ENCODE results near the gene UQCR11.
A peak's percentile ranks its signal among the peaks of the same experiment; 100 is the strongest.
"Not testable (repeated sequence)": the region's sequence is repeated elsewhere in the genome, so short reads cannot be mapped to it uniquely, and the experiment has no call there.

The UQCR11 gene

DNA sequence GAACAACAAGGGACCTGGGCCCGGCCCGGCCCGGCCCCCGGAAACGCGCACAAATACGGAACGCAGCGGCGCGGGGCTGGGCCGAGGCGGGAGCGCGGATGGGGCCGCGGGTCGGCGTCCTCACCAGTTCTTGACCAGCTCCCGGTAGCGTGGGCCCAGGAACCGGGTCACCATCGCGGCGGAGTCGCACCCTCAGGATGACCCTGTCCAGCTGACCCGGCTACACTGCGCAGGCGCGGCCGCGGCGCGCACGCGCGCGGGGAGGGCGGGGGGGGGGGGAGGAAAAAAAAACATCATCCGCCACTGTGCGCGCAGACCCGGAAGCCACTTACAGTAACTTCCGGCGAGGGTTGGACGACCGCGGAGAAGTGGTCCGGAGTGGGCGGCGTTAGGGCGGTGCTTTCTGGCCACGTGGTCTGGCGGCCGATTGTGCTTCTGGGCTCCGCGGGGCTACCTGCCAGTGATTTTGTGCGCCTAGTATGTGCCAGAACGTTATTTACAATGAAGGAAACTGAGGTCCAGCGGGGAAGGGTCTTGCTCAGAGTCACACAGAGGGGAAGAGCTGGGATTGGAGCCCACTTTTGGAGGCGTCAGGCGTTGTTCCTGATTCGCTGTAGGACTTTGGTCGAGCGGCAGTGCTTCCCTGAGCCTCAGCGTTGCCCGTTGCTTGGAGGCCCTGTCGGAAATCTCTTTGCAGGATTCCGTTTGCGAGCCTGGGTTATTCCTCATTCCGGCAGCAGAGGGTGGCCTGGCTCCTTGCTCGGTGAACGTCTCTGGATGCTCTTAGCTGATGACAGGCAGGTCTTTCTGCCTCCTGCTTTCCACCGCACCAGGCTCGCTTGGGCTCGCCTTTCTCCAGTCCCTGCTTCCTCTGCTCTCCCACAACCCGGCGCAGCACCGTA, at the start of gene UQCR11:
Gene UQCR11 (minus strand): TSS at position 227 of the 902 bp plus-strand sequence. CDS start 53 bp downstream, at position 174.
- peak; percentile 96 for DNase-seq

DNA sequence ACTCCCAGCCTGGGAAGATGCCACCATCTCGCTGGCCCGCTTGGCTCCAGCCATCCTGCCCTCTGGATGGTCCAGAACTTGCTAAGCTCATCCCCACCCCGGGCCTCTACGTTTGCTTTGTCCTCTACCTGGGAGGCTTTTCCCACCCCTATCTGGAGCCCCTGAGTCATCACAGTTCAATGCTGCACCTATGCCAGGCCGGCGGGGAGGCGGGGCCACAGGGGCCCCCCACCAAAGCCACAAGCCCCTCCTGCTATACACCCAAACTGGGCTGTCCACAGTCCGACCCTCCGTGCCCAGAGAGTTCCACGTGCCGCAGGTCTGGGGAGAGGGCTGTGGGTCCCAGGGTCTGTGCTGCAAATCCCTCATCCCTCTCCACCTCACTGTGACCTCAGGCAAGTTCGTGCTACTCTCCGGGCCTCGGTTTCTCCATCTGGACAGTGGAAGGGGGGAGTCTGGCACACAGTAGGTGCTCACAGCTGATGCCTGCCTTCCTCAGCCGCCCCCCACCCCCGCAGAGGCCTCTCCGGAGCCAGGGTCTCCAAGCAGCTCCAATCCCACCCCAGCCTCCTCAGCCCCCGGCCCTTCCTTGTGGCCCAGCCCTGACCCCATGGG, 49.0 kb upstream of the UQCR11 start:
- DNase-seq: no peak

DNA sequence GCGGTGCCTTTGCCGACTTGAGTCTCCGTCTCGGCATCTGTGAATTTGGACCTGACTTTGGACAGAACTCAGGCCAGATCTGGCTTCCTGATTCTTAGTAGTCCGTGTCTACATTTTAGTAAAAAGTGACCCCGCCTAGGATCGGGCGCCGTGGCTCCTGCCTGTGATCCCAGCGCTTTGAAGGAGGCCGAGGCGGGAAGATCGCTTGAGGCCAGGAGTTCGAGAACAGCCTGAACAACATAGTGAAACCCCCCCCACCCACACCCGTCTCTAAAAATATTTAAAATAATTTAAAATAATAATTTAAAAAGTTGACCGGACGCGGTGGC, 48.0 kb upstream of the UQCR11 start:
- no peak for DNase-seq

DNA sequence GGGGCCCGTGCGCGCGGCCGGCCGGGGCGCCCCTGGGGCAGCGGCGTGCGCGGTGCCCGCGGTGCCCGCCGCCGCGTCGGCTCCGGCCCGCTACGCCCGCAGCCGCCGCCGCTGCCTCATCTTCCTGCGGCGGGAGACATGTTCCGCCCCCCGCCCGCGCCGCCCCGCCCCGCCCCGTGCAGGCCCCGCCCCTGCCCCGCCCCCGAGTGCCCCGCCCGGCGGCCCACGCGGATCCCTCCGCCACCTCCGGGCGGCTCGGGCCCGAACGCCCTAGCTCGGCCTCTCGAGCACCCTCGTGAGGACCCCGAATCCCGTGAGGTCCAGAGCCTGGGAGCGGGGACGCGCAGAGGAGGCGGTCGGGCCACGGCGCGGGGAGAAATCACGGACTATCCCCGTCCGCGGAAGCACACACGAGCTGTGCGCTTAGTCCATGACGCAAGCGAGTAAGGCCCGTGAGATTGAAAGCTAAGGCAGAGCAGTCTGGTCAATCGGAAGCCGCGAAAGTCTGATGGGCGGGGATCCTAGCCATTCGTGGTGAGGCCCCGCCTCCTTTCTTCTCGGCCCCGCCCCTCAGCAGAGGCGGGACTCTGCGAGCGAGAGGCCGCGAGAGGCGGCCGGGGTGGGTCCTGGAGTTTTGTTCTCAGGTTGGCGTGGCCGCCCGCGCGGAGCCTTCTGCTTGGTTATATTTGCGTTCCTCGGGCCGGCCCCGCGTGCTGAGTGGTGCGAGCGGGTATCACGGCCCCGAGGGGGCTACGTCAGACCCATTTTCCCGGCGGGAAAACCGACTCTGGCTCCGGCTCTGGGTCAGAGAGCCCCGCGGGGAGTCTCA, 47.4 kb upstream of the UQCR11 start, which contains the start of gene TCF3:
Gene TCF3 (minus strand): TSS at position 145 of the 829 bp plus-strand sequence. CDS start 2,367 bp downstream, outside the sequence.
- peak; percentile 98 for DNase-seq

DNA sequence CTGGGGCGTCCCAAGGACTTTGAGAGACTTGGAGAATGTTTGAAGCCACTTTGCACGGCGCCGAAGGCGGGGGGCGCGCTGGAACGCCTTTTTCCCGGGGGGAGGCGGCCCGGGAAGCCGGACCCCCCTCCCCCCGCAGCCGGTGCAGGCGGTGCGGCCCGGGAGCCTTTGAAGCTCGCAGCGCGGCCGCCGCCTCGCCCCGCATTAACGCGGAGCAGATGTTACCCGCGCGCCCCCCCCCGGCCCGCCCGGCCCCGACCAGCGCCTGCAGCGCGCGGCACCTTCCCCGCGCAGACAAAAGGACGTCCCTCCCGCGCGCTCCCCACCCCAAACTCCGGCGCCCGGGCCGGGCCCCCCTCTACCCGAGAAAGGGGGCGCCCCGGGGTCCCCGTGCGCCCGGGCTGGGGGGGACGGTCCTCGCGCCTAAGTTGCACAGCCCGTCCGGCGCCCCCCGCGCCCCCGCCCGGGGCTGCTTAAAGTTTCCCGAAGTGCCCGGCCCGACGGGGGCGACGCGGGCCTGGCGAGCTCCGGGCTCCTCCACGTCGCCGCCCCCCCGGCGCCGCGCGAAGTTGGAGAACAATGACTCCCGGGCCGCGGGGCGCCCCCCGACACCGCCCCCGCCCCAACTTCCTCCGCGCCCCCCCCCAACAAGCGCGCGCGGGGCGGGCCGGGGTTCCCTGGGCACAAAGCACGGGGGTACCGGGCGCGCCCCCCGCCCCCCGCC, 46.5 kb upstream of the UQCR11 start:
- DNase-seq: peak; percentile 39

- DNase-seq: peak; percentile 26
Measured at GRCh38 chr19:1650650-1651567, 45.6 kb upstream of the UQCR11 start.

DNA sequence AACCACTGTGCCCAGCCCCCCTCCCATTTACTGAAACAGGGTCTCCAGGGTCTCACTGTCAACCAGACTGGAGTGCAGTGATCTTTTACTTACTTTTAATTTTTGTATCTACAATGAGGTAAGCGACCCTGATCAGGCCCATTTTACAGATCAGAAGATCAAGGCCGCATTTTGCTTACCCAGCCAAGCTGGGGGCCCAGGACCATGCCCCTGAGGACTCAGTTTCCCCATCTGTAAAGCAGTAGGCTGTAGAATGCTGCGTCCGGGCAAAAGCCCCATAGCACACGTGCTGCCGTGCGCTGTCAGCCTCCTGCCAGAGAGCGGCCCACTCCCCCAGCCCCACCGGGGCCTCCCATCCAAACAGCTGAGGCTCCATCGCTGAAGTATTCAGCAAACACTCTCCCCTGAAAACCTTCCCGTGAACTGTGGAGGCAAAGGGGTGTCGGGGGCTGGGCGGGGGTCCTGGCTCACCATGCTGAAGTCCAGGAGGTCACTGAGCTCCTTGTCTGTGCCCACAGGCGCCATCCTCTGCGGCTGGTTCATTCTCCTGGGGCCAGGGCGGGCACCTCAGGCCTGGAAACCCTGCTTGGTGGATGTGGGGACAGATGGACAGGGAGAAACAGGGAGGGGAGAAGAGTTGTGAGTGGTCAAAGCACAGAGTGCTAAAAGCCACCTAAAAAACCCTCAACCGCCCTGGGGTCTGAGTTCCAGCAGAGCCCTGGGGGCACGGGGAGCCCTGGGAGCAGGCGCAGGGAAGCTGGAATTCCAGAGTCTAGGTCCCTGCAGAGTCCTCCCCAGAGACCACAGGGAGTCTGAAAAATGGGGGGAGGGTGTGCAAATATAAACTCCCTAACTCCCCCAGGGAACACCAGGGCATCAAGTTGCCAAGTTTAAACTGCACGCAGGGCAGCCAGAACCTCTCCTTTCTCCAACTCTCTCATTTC, 44.7 kb upstream of the UQCR11 start:
- DNase-seq: no peak

DNA sequence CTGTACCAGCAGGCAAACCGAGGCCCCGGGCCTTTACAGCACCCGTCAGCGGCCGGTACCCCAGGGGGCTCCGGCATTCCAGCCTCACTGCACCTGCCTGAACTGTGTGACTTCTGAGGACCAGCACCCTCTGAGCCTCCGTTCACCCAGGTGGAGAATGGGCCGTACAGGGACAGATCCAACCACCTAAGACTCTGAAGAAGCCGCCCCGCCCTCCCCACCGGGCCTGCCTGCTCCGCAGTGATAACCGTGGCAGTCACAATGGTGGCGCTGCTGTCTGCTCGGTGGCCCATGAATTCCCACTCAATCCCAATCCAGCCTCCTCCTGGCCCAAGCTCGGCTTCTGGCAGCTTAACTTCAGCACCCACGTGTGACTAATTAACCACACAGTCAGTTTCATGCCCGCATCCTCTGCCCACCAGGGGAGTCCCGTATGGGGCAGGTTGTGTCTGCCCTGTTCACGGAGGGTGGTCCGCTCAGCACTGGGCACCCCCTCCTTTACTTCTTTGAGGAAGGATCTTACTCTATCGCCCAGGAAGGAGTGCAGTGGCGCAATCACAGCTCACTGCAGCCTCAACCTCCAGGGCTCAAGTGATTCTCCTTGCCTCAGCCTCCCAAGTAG, 43.8 kb upstream of the UQCR11 start:
- DNase-seq: no peak

DNA sequence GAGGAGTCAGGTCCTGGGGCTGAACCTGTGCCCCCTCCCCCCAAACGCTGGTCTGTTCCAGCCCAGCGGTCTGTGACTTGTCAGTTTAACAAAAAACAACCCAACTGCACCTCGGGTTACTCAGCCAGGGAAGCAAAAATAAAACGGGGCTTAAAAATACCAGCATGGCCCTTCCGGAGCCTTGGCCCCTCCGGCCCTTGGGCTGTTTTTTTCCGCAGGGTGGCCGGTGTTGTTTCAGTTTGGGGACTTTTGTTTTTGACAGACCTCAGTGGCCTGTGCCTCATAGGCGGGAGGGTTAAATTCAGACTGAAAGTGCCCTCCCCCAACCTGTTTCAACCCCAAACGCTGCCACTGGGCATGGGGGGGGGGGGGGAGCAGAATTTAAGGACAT, 43.2 kb upstream of the UQCR11 start:
- no peak for DNase-seq

- DNase-seq: no peak
Measured at GRCh38 chr19:1647501-1648458, 42.5 kb upstream of the UQCR11 start.

DNA sequence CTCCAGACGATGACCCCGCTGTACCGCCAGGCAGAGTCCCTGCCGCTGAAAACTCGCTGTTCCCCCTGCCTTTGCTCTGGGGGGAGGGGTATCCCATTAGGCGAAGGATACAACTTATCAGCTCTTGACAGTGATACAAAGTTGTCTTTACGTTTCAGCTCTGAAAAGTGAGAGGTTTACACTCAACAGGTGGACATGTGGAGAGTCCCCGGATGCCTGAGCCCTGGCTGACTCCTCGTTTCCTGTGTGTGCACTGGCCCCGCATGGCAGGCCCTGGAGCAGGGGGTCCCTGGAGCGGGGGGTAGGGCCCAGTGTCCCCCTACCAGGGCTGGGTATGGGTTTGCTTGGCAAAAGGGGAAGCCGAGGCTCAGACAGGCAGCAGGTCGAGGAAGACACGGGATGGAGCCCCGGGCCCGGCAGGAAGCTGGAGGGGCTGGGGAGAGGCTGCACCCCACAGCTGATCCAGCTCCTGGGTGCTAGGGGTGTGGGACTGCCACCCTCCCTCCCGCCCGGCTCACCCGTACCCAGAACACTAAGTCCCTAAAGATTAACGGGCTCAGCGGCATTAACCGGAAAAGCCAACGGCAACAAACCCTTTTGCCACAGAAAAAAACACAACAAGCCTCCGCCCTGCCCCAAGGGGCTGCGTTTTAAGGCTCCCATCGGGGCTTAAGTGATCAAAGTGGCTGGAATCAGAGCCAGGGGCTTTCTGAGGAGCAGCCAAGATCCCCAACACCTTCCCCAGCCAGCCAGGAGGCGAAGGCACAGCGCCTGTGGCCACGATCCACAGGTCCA, 41.6 kb upstream of the UQCR11 start:
- DNase-seq: no peak

- no peak for DNase-seq
Measured at GRCh38 chr19:1646149-1646548, 40.9 kb upstream of the UQCR11 start.

GRCh38 chr19:1645299-1645698, 40.0 kb upstream of the UQCR11 start:
- no peak for DNase-seq

- no peak for DNase-seq
Measured at GRCh38 chr19:1644070-1644469, 38.8 kb upstream of the UQCR11 start.

GRCh38 chr19:1640893-1641448, 35.7 kb upstream of the UQCR11 start:
- DNase-seq: not testable (repeated sequence)

- DNase-seq: no peak
Measured at GRCh38 chr19:1636325-1637236, 31.3 kb upstream of the UQCR11 start.

GRCh38 chr19:1634938-1635243, 29.6 kb upstream of the UQCR11 start:
- no peak for DNase-seq

All from EL (cell line).